GM19238 (cell line): ENCODE data around the gene FBL.

Experiments used
- DNase-seq: peaks from one replicate; pipeline ENCODE4 v3.0.0; 2011; ENCODE audit warnings: low spot score; ENCODE audit not compliant: insufficient read length

FBL gene

DNA sequence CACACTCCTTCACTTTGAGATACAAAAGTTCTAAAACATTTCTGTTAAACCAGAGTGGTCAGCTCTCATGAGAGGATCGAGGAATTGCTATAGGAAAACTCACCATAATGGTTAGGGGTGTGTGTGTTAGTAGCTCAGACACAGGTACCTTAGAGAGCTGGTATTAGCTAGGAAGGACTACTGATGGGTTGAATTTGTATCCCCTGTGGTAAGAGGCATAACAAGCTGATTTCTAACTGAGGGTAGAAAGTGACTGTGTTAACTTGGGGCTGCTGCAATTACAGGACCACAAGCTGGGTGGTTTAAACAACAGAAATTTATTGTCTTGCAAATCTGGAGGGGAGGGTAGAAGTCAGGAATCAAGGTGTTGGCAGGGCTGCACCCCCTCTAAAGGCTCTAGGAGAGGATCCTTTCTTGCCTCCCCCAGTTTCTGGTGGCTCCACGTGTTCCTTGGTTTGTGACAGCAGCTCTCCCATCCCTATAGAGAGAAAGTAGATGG lies 50.1 kb downstream of the FBL start:
- DNase-seq, result no peak

DNA sequence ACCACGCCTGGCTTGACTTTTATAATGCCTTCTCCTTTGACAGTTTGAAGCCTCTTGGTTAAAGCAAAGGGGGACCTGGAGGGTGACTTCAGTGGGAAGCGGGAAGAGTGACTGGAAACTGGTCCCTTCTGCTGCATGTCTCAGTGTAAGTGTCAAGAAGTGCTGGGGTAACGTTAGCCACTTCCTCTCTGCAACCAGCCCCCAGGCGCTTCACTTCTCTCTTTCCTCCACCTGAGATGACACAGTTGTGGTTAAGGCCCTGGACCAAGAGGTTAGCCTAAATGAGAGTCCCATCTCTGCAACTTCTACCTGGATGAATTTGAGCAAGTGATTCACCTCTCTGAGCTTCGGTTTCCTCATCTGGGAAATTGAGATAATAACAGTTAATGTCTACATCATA lies 51.2 kb downstream of the FBL start:
- DNase-seq, result no peak

DNA sequence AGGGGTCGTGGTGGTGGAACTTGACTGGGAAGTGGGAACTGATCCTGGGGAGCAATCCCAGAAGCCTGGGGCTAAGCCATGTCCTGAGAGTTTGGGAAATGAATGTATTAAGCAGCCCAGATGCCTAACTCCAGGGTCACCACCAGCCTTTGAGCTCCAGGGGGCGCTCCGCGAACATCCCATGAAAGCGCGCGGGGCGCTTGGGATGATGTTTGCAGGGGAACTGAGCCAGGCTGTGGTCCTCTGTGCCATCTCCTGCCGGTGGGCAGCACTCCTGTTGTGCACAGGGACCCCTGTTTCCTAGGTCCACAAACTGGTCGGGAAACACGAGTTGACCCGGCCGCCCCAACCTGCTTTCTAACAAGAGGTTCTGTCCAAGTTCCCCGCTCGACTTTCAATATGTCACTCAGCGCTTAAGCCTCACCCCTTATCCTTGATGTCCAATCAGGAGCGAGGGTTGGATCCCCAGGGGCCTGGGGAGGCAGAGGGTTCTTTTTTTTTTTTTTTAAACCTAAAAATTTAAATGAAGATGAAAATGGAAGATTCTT lies 53.1 kb downstream of the FBL start:
- DNase-seq, result peak; percentile 58

DNA sequence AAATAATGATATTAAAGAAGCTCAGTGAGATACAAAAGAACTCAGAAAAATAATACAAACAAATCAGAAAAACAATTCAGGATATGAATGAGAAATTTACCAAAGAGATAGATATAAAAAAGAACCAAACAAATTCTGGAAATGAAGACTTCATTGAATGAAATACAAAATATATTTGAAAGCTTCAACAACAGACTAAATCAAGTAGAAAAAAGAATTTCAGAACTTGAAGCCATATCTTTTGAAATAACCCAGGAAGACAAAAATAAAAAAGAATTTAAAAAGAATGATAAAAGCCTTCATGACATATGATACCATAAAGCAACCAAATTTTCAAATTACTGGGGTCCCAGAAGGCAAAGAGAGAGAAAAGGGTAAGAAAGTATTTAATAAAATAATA lies 57.9 kb downstream of the FBL start:
- DNase-seq, result no peak
